Esophagus squamous epithelium (tissue), 5 donors: Measurements from ENCODE around the gene GRIN1. TPM values are rescaled to one million over a fixed set of nuclear protein-coding genes. Genes with fewer than 3 reads are reported as not detected.

Experiments used
- DNase-seq: peaks from one replicate; lab custom pipeline; 2025; lab: John Stamatoyannopoulos, UW
- H3K27ac ChIP-seq, 4 donors: fragments of 200-600 bp; sonication (generic); one replicate each; pipeline ENCODE4 v1.5.1; 2016 to 2019; ENCODE audit warnings: mild to moderate bottlenecking in 1 of 4
- H3K27me3 ChIP-seq, 4 donors: fragments of 200-600 bp; sonication (generic); 1 replicate in 3 of 4; 2 replicates in 1 of 4; pipeline versions ENCODE4 v1.5.1 to v1.6.0; 2017 to 2021; ENCODE audit warnings: antibody characterized with exemption in 1 of 4
- H3K36me3 ChIP-seq, 3 donors: fragments of 200-600 bp; sonication (generic); one replicate each; pipeline ENCODE4 v1.5.1; 2016 to 2019
- H3K4me1 ChIP-seq, 3 donors: fragments of 200-600 bp; sonication (generic); one replicate each; pipeline ENCODE4 v1.5.1; 2017 to 2019
- H3K4me3 ChIP-seq, 4 donors: fragments of 200-600 bp; sonication (generic); 1 replicate in 3 of 4; 2 replicates in 1 of 4; pipeline ENCODE4 v1.5.1; 2016 to 2019; ENCODE audit warnings: mild to moderate bottlenecking in 2 of 4, moderate library complexity in 1 of 4
- H3K9me3 ChIP-seq, 3 donors: fragments of 200-600 bp; sonication (generic); one replicate each; pipeline ENCODE4 v1.5.1; 2016 to 2019
- CTCF ChIP-seq, 6 experiments: fragments of 450-650 bp in 4 of 6; fragments of 200-600 bp in 2 of 6; sonication (generic) in 2 of 6; IDR thresholded peaks; one replicate each; pipeline ENCODE4 v1.5.1; 2016 to 2019; ENCODE audit warnings: antibody characterized with exemption in 6 of 6, mild to moderate bottlenecking in 4 of 6, moderate library complexity in 4 of 6
- POLR2A ChIP-seq, 4 donors: fragments of 450-650 bp; IDR thresholded peaks; one replicate each; pipeline ENCODE4 v1.6.1; 2017; ENCODE audit warnings: antibody characterized with exemption in 4 of 4, mild to moderate bottlenecking in 4 of 4, moderate library complexity in 3 of 4
- WGBS, 2 donors: methylation state at CpG; one replicate each; pipeline ENCODE4 v1.1.5; 2018; 5-methylcytosine and 5-hydroxymethylcytosine counted together
- intact Hi-C: fragments of 100-400 bp; cut with DNase I; formaldehyde crosslinking; loops from one replicate; pipeline ENCODE4 v1.15.0; 2022
- total RNA-seq, 4 donors: library from RNA; depleted of rRNA; stranded (reverse); fragments of >200 nt; gene quantifications; one replicate each; pipeline ENCODE4 v1.1.0, GENCODE V29; 2016
- donor health status: DM: yes; HTN: yes; CAD: no.

The GRIN1 gene
- total RNA-seq, 4 donors from 2014 or later, result 0.38 TPM; not detected in 3

GRCh38 chr9:137152844-137153405 lies 14.0 kb downstream of the GRIN1 start:
- H3K4me3 ChIP-seq, result no peak overlapping the region
- no peaks in the 10 kb centered on the region for H3K36me3 ChIP-seq
- TF ChIP-seq POLR2A (IDR thresholded peaks at IDR 0.05) (no peak), CTCF (IDR thresholded peaks at IDR 0.05) (no peak)
- peaks cover 0 to 54% (median 4%) of the 10 kb centered on the region in 4 donors for H3K27me3 ChIP-seq
- H3K27ac ChIP-seq, result no peak overlapping the region
- H3K4me1 ChIP-seq, result peaks cover 6 to 14% (median 7%) of the 10 kb centered on the region in 3 donors
- peaks cover 0 to 8% (median 0%) of the 10 kb centered on the region in 3 donors for H3K9me3 ChIP-seq
- intact Hi-C loops, result no loop called here
- DNase-seq, result no peak
- 87 to 93% methylated on average over 7 of the region's 7 CpGs for WGBS, 2 donors

GRCh38 chr9:137156567-137157375 lies 17.8 kb downstream of the GRIN1 start:
- Histone ChIP-seq H3K4me1 (peaks cover 8 to 24% (median 8%) of the 10 kb centered on the region in 3 donors), H3K27me3 (peaks cover 5 to 73% (median 26%) of the 10 kb centered on the region in 4 donors), H3K27ac (no peak overlapping the region), H3K36me3 (no peaks in the 10 kb centered on the region), H3K4me3 (peak overlapping the region in 1 of 4 donors; percentile 32), H3K9me3 (no peaks in the 10 kb centered on the region)
- TF ChIP-seq CTCF (IDR thresholded peaks at IDR 0.05), result no peak
- TF ChIP-seq POLR2A (IDR thresholded peaks at IDR 0.05), result no peak
- 4% methylated on average over 14 of the region's 65 CpGs; no CpG with 5 or more reads in 1 of the 2 donors for WGBS, 2 donors
- intact Hi-C loops, result no loop called here
- DNase-seq, result no peak

- intact Hi-C loops, result no loop called here
- H3K9me3 ChIP-seq, result no peaks in the 10 kb centered on the region
- peaks cover 18 to 35% (median 19%) of the 10 kb centered on the region in 3 donors for H3K4me1 ChIP-seq
- H3K27ac ChIP-seq, result no peak overlapping the region
- no peak overlapping the region for H3K4me3 ChIP-seq
- no peak for TF ChIP-seq POLR2A (IDR thresholded peaks at IDR 0.05)
- TF ChIP-seq CTCF (IDR thresholded peaks at IDR 0.05), result no peak
- peaks cover 14 to 84% (median 35%) of the 10 kb centered on the region in 4 donors for H3K27me3 ChIP-seq
- WGBS, 2 donors, result 51 to 59% methylated on average over 11 to 14 of the region's 19 CpGs
- H3K36me3 ChIP-seq, result no peaks in the 10 kb centered on the region
- no peak for DNase-seq
Observed at GRCh38 chr9:137157618-137158415, 18.9 kb downstream of the GRIN1 start.

- H3K9me3 ChIP-seq, result no peaks in the 10 kb centered on the region
- TF ChIP-seq POLR2A (IDR thresholded peaks at IDR 0.05) (no peak), CTCF (IDR thresholded peaks at IDR 0.05) (no peak)
- no peak overlapping the region for H3K4me3 ChIP-seq
- DNase-seq, result no peak
- H3K27me3 ChIP-seq, result peaks cover 18 to 92% (median 42%) of the 10 kb centered on the region in 4 donors
- peaks cover 20 to 43% (median 26%) of the 10 kb centered on the region in 3 donors for H3K4me1 ChIP-seq
- intact Hi-C loops, result no loop called here
- WGBS, 2 donors, result 0 to 20% methylated on average over 1 of the region's 4 CpGs
- H3K36me3 ChIP-seq, result no peaks in the 10 kb centered on the region
- H3K27ac ChIP-seq, result no peak overlapping the region
Observed at GRCh38 chr9:137158625-137159024, 19.7 kb downstream of the GRIN1 start.
